Keratinocyte (primary cell): ENCODE measurements around the gene FUT7.

Source experiments
- EZH2 ChIP-seq: IDR thresholded peaks from one replicate; pipeline ENCODE4 v1.6.1; 2012; ENCODE audit warnings: inconsistent platforms, mild to moderate bottlenecking, low read length, moderate library complexity
- TF ChIP-seq, protein P1 (sequence below), 3 experiments: IDR thresholded peaks in 1 of 3; conservative IDR thresholded peaks in 1 of 3; optimal IDR thresholded peaks in 1 of 3; 2 replicates in 2 of 3; 3 replicates in 1 of 3; pipeline versions ENCODE3 to v1.5.1; 2011; ENCODE audit warnings: low read length in 3 of 3, mild to moderate bottlenecking in 3 of 3, moderate library complexity in 2 of 3, control low read depth in 1 of 3, inconsistent platforms in 1 of 3; ENCODE audit not compliant: insufficient read depth in 2 of 3; ENCODE audit errors: extremely low read depth in 1 of 3

DNA sequence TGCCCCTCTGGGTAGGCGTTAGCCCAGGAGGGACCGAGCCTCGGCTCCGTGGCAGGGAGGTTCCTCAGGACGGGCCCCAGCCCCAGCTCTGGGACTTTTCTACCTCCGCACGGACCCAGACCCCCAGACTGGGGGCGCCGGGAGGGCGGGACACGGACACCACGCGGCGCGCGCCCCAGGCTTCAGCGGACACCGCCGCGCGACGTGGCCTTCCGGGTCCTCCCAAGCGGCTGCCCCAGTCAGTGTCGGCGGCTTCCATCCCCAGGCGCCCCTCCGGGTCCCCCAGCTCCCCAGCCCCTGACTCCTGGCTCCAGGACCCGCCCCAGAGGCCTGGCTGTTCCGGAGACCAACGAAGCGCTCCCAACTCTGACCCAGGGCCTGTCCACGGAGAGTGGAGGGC is 46.0 kb downstream of the FUT7 start:
- TF ChIP-seq, protein P1, sequence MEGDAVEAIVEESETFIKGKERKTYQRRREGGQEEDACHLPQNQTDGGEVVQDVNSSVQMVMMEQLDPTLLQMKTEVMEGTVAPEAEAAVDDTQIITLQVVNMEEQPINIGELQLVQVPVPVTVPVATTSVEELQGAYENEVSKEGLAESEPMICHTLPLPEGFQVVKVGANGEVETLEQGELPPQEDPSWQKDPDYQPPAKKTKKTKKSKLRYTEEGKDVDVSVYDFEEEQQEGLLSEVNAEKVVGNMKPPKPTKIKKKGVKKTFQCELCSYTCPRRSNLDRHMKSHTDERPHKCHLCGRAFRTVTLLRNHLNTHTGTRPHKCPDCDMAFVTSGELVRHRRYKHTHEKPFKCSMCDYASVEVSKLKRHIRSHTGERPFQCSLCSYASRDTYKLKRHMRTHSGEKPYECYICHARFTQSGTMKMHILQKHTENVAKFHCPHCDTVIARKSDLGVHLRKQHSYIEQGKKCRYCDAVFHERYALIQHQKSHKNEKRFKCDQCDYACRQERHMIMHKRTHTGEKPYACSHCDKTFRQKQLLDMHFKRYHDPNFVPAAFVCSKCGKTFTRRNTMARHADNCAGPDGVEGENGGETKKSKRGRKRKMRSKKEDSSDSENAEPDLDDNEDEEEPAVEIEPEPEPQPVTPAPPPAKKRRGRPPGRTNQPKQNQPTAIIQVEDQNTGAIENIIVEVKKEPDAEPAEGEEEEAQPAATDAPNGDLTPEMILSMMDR (optimal IDR thresholded peaks at IDR 0.05 in 1 of 3, IDR thresholded peaks at IDR 0.05 in 1 of 3, conservative IDR thresholded peaks at IDR 0.05 in 1 of 3; ENCODE audit: extremely low read depth in 1 of 3, insufficient read depth in 2 of 3, low read length in 3 of 3): no peak
- no peak for TF ChIP-seq EZH2
